GM12875 (cell line): Measurements from ENCODE around the gene KNOP1.

Experiments
- H3K4me3 ChIP-seq: one replicate; pipeline ENCODE4 v1.5.1; 2011; ENCODE audit warnings: low read depth, low read length, control low read depth
- CTCF ChIP-seq: IDR thresholded peaks from 2 replicates; pipeline ENCODE4 v1.5.1; 2011; ENCODE audit warnings: low read depth, mild to moderate bottlenecking, control low read depth, inconsistent platforms, low read length, moderate library complexity, borderline replicate concordance; ENCODE audit not compliant: insufficient read depth

The KNOP1 gene

GRCh38 chr16:19749571-19750080 is 31.6 kb upstream of the KNOP1 start:
- TF ChIP-seq CTCF: no peak

GRCh38 chr16:19748389-19749168 is 30.6 kb upstream of the KNOP1 start:
- no peak overlapping the region for H3K4me3 ChIP-seq
- TF ChIP-seq CTCF: no peak

More at GRCh38 chr16:19749571-19750080, 31.6 kb upstream of the KNOP1 start:
- no peak overlapping the region for H3K4me3 ChIP-seq

- H3K4me3 ChIP-seq: no peak overlapping the region
- TF ChIP-seq CTCF: no peak
These were observed 28.5 kb upstream of the KNOP1 start for GRCh38 chr16:19746561-19746960.

- no peak overlapping the region for H3K4me3 ChIP-seq
- no peak for TF ChIP-seq CTCF
These were observed 27.4 kb upstream of the KNOP1 start for GRCh38 chr16:19745286-19746010.

GRCh38 chr16:19744670-19745069 is 26.6 kb upstream of the KNOP1 start:
- no peak for TF ChIP-seq CTCF
- no peak overlapping the region for H3K4me3 ChIP-seq

- no peak overlapping the region for H3K4me3 ChIP-seq
- TF ChIP-seq CTCF: no peak
These were observed 25.8 kb upstream of the KNOP1 start for GRCh38 chr16:19743816-19744159.
